Natural killer cell (primary cell): ENCODE data around the gene MAP9. TPM values are rescaled to one million over a fixed set of nuclear protein-coding genes. Genes with fewer than 3 reads are reported as not detected.

Experiments used
- ATAC-seq, 3 donors: fragments of 150-1000 bp in 2 of 3; fragments of 200-7000 bp in 1 of 3; cut with Tn5 transposase; 1 replicate in 1 of 3; 2 replicates in 2 of 3; pipeline ENCODE4 v1.10.0; 2021; ENCODE audit warnings: mild to moderate bottlenecking in 2 of 3, moderate library complexity in 2 of 3
- DNase-seq, 2 donors: peaks; one replicate each; pipeline versions ENCODE4 v3.0.0 to v3.0.0-alpha.2; 2013 to 2021; ENCODE audit warnings: mixed read lengths in 1 of 2
- H3K27ac ChIP-seq: one replicate; pipeline ENCODE4 v1.5.1; 2013; ENCODE audit warnings: mild to moderate bottlenecking, low read length
- H3K27me3 ChIP-seq: one replicate; pipeline ENCODE4 v1.6.1; 2013; ENCODE audit warnings: low read length; ENCODE audit not compliant: control insufficient read depth, insufficient read depth
- H3K36me3 ChIP-seq: one replicate; pipeline ENCODE4 v1.6.1; 2013; ENCODE audit warnings: low read length; ENCODE audit not compliant: control insufficient read depth, insufficient read depth
- H3K4me1 ChIP-seq: one replicate; pipeline ENCODE4 v1.6.1; 2013; ENCODE audit warnings: low read length; ENCODE audit not compliant: control insufficient read depth, insufficient read depth
- H3K4me3 ChIP-seq: one replicate; pipeline ENCODE4 v1.5.1; 2013; ENCODE audit warnings: low read length
- H3K9me3 ChIP-seq: one replicate; pipeline ENCODE4 v1.6.1; 2013; ENCODE audit warnings: low read length; ENCODE audit not compliant: control insufficient read depth, insufficient read depth
- H3K27ac Mint-ChIP-seq, 2 donors: one replicate each; pipeline ENCODE4 v1.8.0; 2022; ENCODE audit warnings: mild to moderate bottlenecking in 2 of 2, mixed read lengths in 2 of 2, moderate library complexity in 1 of 2
- H3K27me3 Mint-ChIP-seq, 2 donors: one replicate each; pipeline ENCODE4 v1.8.0; 2022; ENCODE audit warnings: low read depth in 2 of 2, mixed read lengths in 2 of 2
- H3K36me3 Mint-ChIP-seq: one replicate; pipeline ENCODE4 v1.8.0; 2022; ENCODE audit warnings: mixed read lengths
- H3K4me1 Mint-ChIP-seq, 2 donors: one replicate each; pipeline ENCODE4 v1.8.0; 2022; ENCODE audit warnings: mixed read lengths in 2 of 2
- H3K4me3 Mint-ChIP-seq: one replicate; pipeline ENCODE4 v1.8.0; 2022; ENCODE audit warnings: mild to moderate bottlenecking, moderate library complexity, mixed read lengths
- H3K9me3 Mint-ChIP-seq, 2 donors: one replicate each; pipeline ENCODE4 v1.8.0; 2022; ENCODE audit warnings: mixed read lengths in 2 of 2
- WGBS: methylation state at CpG from one replicate; pipeline ENCODE4 v1.1.7; 2013; ENCODE audit warnings: missing lambda C conversion rate; ENCODE audit not compliant: insufficient coverage; 5-methylcytosine and 5-hydroxymethylcytosine counted together
- intact Hi-C: fragments of 100-400 bp; cut with micrococcal nuclease; formaldehyde crosslinking; loops from one replicate; pipeline ENCODE4 v1.14.2; 2022
- total RNA-seq, 4 donors: library from RNA; stranded (reverse); fragments of 120-200 nt in 1 of 4; gene quantifications; one replicate each; pipeline versions ENCODE4 v1.2.3 to v1.2.4, GENCODE V29; 2013 to 2022
- TF ChIP-seq, protein P1 (sequence below): fragments of 200-600 bp; IDR thresholded peaks from one replicate; pipeline ENCODE4 v1.8.0; 2022; ENCODE audit warnings: antibody characterized with exemption

Gene MAP9
- total RNA-seq, 3 donors from 2014 or later (not counting 1 experiment from before 2014, with no cell fraction given) = 9.4 to 17.6 (median 10.6) TPM

DNA sequence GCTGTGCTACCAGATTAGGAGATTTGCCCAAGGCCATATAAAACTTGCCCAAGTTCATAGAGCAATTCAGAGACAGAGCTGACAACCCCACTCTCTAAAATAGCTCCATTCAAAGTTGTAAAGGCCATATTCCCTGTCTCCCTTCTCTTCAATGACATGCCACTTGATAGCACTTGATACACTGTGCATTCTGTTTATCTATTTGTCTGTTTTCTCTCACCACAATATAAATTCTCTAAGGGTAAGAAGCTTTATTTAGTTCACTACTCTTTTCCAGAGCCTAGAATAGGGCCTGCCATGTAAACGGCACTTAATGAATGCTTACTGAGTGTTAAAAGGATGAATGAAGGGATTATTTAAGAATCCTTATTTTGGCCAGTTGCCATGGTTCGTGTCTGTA lies 24.1 kb upstream of the MAP9 start:
- Histone ChIP-seq H3K36me3 (no peaks in the 10 kb centered on the region), H3K27me3 (no peaks in the 10 kb centered on the region), H3K27ac (no peak overlapping the region), H3K4me3 (no peak overlapping the region), H3K4me1 (no peaks in the 10 kb centered on the region), H3K9me3 (no peaks in the 10 kb centered on the region)
- H3K36me3 Mint-ChIP-seq = no peaks in the 10 kb centered on the region
- H3K4me1 Mint-ChIP-seq = no peaks in the 10 kb centered on the region
- no peak for DNase-seq
- no peak overlapping the region for H3K27ac Mint-ChIP-seq
- no peak for ATAC-seq
- intact Hi-C loops = no loop called here
- H3K4me3 Mint-ChIP-seq = no peak overlapping the region
- TF ChIP-seq, protein P1, sequence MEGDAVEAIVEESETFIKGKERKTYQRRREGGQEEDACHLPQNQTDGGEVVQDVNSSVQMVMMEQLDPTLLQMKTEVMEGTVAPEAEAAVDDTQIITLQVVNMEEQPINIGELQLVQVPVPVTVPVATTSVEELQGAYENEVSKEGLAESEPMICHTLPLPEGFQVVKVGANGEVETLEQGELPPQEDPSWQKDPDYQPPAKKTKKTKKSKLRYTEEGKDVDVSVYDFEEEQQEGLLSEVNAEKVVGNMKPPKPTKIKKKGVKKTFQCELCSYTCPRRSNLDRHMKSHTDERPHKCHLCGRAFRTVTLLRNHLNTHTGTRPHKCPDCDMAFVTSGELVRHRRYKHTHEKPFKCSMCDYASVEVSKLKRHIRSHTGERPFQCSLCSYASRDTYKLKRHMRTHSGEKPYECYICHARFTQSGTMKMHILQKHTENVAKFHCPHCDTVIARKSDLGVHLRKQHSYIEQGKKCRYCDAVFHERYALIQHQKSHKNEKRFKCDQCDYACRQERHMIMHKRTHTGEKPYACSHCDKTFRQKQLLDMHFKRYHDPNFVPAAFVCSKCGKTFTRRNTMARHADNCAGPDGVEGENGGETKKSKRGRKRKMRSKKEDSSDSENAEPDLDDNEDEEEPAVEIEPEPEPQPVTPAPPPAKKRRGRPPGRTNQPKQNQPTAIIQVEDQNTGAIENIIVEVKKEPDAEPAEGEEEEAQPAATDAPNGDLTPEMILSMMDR = no peak
- H3K27me3 Mint-ChIP-seq = peaks cover 0 to 15% of the 10 kb centered on the region in 2 donors
- 73% methylated on average over 2 of the region's 2 CpGs for WGBS
- H3K9me3 Mint-ChIP-seq = no peaks in the 10 kb centered on the region

DNA sequence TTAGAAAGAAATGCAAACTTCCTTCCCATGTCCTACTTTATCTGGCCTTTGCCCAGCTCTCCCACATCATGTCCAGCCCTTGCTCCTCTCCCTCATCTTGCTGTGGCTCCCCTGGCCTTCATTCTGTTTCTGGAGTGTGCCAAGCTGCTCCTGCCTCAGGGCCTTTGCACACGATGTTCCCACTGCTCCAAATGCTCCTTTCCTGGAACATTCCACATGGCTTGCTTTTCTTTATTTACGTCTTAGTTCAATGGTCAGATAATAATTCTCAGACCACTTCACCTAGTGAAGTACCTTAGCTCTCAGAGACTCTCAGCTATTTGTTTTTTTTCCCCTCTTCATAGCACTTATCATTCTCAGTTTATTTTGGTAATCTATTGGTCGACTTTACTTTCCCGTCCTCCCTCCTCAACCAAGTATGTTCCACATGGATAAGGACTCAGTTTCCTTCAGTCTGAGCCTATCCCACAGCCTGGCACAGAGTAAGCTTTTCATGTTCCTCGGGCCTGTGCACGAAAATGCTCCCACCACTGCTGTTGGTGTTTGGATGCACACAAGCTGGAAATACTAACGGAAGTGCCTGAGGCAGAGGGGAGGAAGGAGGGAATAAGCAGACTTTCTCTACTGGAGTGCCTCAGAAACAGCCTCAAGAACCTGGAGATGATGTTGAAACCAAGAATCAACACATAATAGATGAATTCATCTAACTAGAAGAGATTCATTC lies 23.4 kb upstream of the MAP9 start:
- Mint-ChIP-seq H3K4me1 (no peaks in the 10 kb centered on the region), H3K27ac (no peak overlapping the region), H3K27me3 (peaks cover 0 to 15% of the 10 kb centered on the region in 2 donors), H3K4me3 (no peak overlapping the region), H3K9me3 (no peaks in the 10 kb centered on the region), H3K36me3 (no peaks in the 10 kb centered on the region)
- no peaks in the 10 kb centered on the region for H3K36me3 ChIP-seq
- TF ChIP-seq, protein P1 = no peak
- H3K4me1 ChIP-seq = no peaks in the 10 kb centered on the region
- DNase-seq = no peak
- H3K9me3 ChIP-seq = no peaks in the 10 kb centered on the region
- intact Hi-C loops = no loop called here
- no peak for ATAC-seq
- no peak overlapping the region for H3K4me3 ChIP-seq
- H3K27me3 ChIP-seq = no peaks in the 10 kb centered on the region
- WGBS = 79% methylated on average over 7 of the region's 7 CpGs
- no peak overlapping the region for H3K27ac ChIP-seq

DNA sequence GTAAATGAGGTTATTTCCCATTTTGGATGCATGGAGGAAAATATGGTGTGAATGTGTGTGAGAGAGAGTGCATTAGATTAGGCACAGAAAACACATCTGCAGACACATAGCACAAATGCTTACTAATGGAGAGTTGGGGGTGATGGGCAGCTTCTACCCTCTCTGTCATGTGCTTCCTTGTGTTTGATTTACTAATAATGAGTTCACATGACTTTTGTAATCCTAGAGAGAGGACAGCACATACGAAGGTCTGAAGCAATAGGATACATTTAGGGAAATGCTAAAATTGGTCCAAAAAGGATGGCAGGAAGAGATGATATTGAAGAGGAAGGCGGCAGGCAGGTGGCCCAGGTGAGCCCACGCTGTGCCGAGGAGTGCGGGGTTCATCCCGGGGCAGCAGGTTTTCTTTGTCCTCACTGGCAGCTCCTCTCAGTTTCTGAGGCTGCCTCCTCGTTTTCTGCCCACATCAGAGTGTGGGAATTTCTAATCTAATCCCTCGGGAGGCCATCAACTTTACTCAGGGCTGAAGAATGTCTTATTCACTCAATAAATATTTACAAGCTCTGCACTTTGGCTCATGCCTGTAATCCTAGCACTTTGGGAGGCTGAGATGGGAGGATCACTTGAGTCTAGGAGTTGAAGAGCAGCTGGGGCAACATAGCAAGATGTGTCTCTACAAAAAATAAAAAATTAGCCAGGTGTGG lies 15.9 kb upstream of the MAP9 start:
- H3K36me3 ChIP-seq = no peaks in the 10 kb centered on the region
- no peaks in the 10 kb centered on the region for H3K9me3 ChIP-seq
- Mint-ChIP-seq H3K4me3 (no peak overlapping the region), H3K4me1 (no peaks in the 10 kb centered on the region), H3K27ac (no peak overlapping the region), H3K27me3 (peaks cover 0 to 10% of the 10 kb centered on the region in 2 donors), H3K36me3 (no peaks in the 10 kb centered on the region), H3K9me3 (no peaks in the 10 kb centered on the region)
- no peak overlapping the region for H3K4me3 ChIP-seq
- H3K27me3 ChIP-seq = no peaks in the 10 kb centered on the region
- H3K4me1 ChIP-seq = no peaks in the 10 kb centered on the region
- ATAC-seq (no peak), DNase-seq (no peak)
- WGBS = 81% methylated on average over 8 of the region's 8 CpGs
- intact Hi-C loops = no loop called here
- H3K27ac ChIP-seq = no peak overlapping the region
- TF ChIP-seq, protein P1 = no peak
